Stimulated activated CD8-positive, alpha-beta memory T cell treated with anti-CD3 and anti-CD28 coated beads, Interleukin-4, amount 100 ng/mL, for 24 hours (primary cell): ENCODE data around the gene SLC29A2.

ENCODE experiments used
- DNase-seq: peaks from one replicate; pipeline ENCODE4 v3.0.0-alpha.2; 2020; ENCODE audit warnings: low read depth

The SLC29A2 gene

DNA sequence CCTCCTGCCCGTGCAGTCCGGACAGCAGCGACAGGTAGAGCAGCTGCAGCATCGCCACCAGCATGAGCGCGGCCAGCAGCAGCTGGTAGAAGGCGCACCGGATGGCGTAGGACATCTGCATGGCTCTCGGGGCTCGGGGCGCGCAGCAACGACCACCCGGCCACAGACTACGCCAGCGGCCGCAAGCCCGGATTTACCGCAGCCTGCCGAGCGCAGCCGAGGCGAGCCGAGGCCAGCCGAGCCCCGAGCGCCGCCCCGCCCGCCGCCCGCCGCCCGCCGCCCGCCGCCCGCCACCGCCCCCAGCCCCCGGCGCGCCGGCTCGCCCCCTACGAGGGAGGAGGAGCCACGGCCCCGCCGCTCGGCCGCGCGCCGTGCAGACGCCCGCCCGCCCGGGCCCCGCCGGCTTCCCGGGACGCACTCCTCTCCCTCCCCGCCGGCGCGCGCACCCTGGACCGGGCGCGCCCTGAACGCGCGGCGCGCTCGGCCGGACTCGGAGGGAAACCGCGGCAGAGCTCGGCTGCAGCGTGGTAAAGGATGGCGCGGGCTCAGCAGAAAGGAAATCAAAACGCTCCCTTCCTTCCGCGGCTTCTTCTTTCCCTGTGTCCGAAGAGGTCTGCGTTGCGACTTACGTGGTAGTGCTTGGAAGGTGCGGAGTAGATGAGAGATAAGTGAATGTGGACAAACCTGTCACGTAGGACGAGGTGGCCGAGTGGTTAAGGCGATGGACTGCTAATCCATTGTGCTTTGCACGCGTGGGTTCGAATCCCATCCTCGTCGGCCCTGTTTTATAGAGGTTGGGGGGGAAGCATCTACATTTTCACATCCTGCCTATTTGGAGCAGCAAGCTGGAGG lies 23.9 kb downstream of the SLC29A2 start, which contains the start of gene B4GAT1:
Gene B4GAT1 (minus strand): TSS at position 205 of the 852 bp plus-strand sequence. CDS start 84 bp downstream, at position 121.
- DNase-seq: peak; percentile 71

DNA sequence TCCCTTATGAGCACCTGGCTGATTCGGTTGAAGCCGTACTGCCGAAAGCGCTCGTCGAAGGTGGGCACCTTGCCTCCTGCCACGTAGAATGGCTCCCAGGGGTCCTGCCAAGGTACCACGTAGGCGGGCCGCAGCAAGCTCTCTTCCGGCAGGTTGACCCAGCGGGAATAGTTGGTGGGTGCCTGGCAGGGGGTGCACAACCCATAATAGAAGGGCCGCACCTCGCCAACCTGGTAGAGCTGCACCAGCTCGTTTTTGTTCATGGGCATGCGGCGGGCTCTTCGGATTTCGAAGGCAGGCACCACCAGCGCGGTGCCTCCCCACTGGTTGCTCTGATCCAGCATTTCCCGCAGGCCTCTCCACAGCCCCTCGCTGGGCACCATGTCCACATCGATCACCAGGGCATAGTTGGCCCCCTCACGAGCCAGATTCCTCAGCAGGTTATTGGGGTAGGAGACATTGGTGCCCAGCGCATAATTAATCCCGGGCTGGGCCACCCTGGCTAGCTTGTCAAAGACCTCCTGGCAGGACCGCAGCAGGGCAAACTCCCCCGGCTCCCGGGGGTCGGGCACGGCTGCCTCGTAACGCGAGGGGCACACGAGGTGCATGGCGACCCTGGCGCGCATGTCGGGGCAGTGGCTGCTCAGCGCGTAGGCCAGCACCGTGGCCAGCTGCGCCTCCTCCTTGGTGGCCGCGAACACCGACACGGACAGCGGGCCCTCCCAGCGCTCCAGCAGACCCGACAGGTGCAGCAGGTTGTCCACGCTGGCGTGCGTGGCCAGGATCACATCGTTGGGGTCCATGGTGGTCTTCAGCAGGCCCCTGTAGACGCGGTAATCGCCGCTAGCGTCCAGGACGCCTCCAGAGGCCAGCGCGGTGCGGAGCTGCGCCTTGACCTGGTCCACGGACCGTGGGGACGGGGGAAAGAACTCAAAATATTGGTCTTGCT lies 24.8 kb downstream of the SLC29A2 start:
- no peak for DNase-seq

- no peak for DNase-seq
Measured at GRCh38 chr11:66345316-66345649, 26.3 kb downstream of the SLC29A2 start.

- DNase-seq: peak; percentile 95
Measured at GRCh38 chr11:66344550-66345315, 26.8 kb downstream of the SLC29A2 start, which contains the start of gene BRMS1. Gene BRMS1 (minus strand): TSS chr11:66345104. CDS start chr11:66342234, 2,870 bp downstream.

GRCh38 chr11:66343176-66343575 lies 28.4 kb downstream of the SLC29A2 start:
- no peak for DNase-seq

DNA sequence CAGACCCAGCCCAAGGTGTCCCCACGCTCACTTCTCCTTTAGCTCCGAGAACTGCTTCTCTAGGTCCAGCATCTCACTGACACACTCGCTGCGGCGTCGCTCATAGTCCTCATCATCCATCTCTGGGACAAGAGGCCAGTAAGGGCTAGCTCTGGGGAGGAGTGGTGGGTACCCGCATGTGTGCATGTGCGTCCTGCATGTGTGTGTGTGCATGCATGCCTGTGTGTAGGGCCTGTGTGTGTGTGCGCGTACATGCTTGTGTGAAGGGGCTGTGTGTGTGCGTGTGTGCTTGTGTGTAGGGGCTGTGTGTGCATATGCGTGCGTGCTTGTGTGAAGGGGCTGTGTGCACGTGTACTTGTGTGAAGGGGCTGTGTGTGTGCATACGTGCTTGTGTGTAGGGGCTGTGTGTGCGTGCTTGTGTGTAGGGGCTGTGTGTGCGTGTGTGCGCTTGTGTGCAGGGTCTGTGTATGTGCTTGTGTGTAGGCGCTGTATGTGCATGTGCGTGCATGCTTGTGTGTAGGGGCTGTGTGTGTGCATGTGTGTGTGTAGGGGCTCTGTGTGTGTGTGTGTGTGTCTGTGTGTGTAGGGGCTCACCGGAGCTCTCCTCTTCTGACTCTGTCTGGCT lies 29.9 kb downstream of the SLC29A2 start:
- DNase-seq: no peak

DNA sequence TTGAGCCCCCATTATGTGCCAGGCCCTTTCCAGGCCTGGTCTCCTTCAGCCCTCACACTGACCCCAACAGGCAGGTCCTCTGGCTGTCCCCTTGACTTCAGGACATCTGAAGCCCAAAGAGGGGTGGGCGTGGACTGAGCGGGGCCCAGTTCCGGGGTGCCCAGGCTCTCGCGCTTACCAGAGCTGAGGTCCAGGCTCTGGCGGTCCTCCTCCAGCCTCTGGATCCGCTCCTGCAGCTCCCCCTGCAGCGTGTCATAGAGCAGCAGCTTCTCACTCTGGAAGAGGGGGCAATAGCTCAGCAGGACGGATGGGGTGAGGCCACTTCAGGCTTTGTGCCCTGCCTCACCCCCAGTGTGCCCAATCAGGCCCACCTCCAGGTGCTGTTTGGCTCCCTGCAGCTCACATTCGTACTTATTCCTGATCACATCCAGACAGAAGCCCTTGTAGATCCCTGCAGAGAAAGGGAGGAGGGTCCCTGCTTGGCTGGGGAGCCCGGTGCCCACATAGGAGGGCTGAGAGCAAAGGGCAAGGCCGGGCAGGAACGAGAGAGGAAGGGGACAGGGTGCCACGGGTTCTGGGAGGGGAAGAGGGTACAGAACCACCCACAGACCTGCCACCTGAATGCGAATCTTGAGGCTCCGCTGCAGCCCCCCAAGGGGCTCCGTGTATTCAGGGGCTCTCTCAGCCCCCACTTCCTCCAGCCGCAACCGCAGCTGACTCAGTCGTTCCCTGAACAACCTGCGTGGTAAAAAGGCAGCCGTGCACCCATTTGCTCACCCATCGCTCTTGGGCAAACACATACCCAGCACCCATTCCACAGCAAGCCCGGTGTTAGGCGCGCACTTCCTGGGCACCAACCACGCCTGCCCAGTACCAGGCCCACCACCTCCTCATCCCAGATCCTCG lies 30.7 kb downstream of the SLC29A2 start:
- DNase-seq: no peak

GRCh38 chr11:66339686-66340483 lies 31.7 kb downstream of the SLC29A2 start:
- no peak for DNase-seq

GRCh38 chr11:66339162-66339675 lies 32.3 kb downstream of the SLC29A2 start:
- DNase-seq: no peak

- no peak for DNase-seq
Measured at GRCh38 chr11:66338276-66339161, 33.0 kb downstream of the SLC29A2 start.

- DNase-seq: no peak
Measured at GRCh38 chr11:66337103-66337899, 34.3 kb downstream of the SLC29A2 start.

DNA sequence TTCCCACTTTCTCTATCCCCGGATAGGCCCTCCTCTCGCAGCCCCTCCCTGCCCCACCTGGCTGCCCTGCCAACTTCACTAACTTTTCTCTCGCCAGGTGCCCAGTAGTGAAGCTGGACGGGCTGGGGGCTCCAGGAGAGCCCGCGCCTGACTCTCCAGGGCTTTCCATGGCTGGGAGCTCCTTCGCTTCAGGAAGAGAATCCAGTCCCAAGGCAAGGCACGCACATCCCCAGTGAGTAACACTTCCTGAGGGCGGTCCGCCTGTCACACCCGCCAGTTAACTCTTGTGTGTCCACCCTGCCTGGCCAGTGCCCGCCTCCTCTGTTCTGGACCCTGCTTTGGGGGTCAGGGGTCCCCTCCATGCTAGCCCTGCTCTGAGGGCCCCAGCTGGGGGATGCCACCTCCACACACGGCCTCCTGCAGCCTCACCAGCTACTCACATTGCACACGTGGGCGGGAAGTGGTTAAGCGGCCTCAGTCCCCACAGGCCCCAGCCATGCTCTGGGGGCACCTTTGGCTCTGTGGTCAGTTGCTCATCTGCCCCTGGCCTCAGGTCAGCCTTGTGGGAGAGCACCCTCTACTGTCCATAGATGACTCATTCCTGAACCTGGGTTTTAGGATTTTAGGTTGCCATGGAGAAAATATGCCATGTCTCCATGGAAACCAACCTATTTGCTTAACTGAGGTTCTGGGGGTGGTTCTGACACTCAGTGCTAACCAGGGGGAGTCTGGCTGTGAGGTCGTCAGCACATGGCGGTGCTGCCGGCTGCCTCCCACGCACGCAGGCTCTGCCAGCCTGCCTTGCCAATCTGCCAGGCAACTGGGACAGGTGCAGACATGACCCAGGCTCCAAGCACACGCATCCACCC lies 35.1 kb downstream of the SLC29A2 start, which contains the start of gene RIN1:
Gene RIN1 (minus strand): TSS at position 201 of the 869 bp plus-strand sequence. CDS start 32 bp downstream, at position 169.
- DNase-seq: peak; percentile 55

DNA sequence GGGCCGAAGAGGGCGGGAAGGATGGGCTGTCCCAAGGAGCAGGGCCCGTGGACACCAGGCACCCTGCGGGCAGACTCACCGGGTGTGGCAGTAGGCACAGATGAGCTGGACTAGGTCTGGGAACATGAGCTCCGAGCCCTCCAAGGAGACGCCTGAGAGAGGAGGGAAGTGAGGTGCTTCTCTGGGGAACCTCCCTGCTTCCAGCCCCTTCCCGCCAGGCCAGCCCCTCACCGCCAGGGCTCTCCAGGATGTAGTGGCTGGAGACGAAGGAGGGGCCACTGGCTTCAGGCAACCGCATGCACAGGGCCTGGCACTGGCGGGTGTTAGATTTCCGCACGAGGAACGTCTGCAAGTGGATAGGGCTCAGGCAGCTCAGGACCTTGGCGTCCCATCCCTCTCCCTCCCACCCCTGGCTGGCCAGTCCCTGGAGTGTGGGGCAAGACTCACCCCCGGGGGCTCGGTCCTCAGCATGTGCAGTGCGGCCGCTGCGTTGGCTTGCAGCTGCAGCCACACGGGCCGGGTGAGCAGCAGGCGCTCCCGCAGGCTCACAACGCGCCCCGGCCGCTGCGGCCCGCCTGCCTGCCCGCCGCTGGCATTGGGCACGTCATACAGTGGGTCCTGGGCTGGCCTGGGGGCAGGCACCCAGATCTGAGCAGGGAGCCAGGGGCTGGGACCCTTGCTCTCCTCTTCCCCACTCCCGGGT lies 35.9 kb downstream of the SLC29A2 start:
- DNase-seq: no peak

- DNase-seq: no peak
Measured at GRCh38 chr11:66334605-66335442, 36.7 kb downstream of the SLC29A2 start.
